Heart right ventricle (tissue), 16 donors: ENCODE results near the gene VKORC1. TPM values are rescaled to one million over a fixed set of nuclear protein-coding genes. Genes with fewer than 3 reads are reported as not detected.

Source experiments
- ATAC-seq, 8 donors: fragments of 200-7000 bp; cut with Tn5 transposase; one replicate each; pipeline ENCODE4 v1.9.1; 2020; ENCODE audit warnings: mild to moderate bottlenecking in 8 of 8, moderate library complexity in 8 of 8, moderate number of reproducible peaks in 1 of 8
- DNase-seq, 2 donors: peaks; one replicate each; pipeline ENCODE4 v3.0.0-alpha.2; 2020
- H3K27ac ChIP-seq, 10 donors: fragments of 200-600 bp; sonication (generic) in 2 of 10; one replicate each; pipeline versions ENCODE4 v1.5.0 to v1.8.0; 2020 to 2022; ENCODE audit warnings: mild to moderate bottlenecking in 3 of 10
- H3K27me3 ChIP-seq, 7 donors: fragments of 200-600 bp; one replicate each; pipeline ENCODE4 v1.8.0; 2021 to 2022; ENCODE audit warnings: mild to moderate bottlenecking in 2 of 7
- H3K36me3 ChIP-seq, 9 donors: fragments of 200-600 bp; sonication (generic) in 1 of 9; one replicate each; pipeline versions ENCODE4 v1.5.0 to v1.8.0; 2020 to 2022; ENCODE audit warnings: mild to moderate bottlenecking in 2 of 9
- H3K4me1 ChIP-seq, 9 donors: fragments of 200-600 bp; sonication (generic) in 1 of 9; one replicate each; pipeline versions ENCODE4 v1.5.0 to v1.8.0; 2020 to 2022; ENCODE audit warnings: mild to moderate bottlenecking in 4 of 9
- H3K4me3 ChIP-seq, 10 donors: fragments of 200-600 bp; sonication (generic) in 2 of 10; one replicate each; pipeline versions ENCODE4 v1.5.0 to v1.8.0; 2020 to 2022; ENCODE audit warnings: mild to moderate bottlenecking in 7 of 10, moderate library complexity in 2 of 10
- H3K9me3 ChIP-seq, 11 donors: fragments of 200-600 bp in 10 of 11; sonication (generic) in 2 of 11; one replicate each; pipeline versions ENCODE4 v1.5.0 to v1.8.0; 2013 to 2022; ENCODE audit warnings: mild to moderate bottlenecking in 2 of 11, control low read depth in 1 of 11, moderate library complexity in 1 of 11
- WGBS, 2 donors: extraction: QIAGEN DNeasy Blood & Tissue Kit; methylation state at CpG; one replicate each; pipeline ENCODE4 v1.1.7; 2013; ENCODE audit warnings: inconsistent platforms in 1 of 2; 5-methylcytosine and 5-hydroxymethylcytosine counted together
- intact Hi-C, 10 donors: fragments of 100-400 bp; cut with DNase I; formaldehyde crosslinking; loops; one replicate each; pipeline versions ENCODE4 v1.11.1 to v1.14.2; 2022
- polyA plus RNA-seq, 2 donors: library from polyadenylated mRNA; stranded (reverse); fragments of 200-250 nt; gene quantifications; one replicate each; pipeline ENCODE4 v1.2.3, GENCODE V29; 2013
- total RNA-seq, 10 donors: library from RNA; stranded (reverse); fragmentation: NEBNext Ultra II Directional in 3 of 10; extraction: Animal tissue kit (Norgen Biotek cat#: 25700) in 3 of 10; gene quantifications; one replicate each; pipeline versions ENCODE4 v1.2.1 to v1.2.4, GENCODE V29; 2021 to 2023
- TF ChIP-seq, protein P1 (sequence below), 9 donors: fragments of 200-600 bp; sonication (generic) in 2 of 9; IDR thresholded peaks; one replicate each; pipeline versions ENCODE4 v1.5.0 to v1.8.0; 2021 to 2022; ENCODE audit warnings: antibody characterized with exemption in 9 of 9, mild to moderate bottlenecking in 5 of 9, moderate library complexity in 1 of 9
- donor health status: Arrhythmogenic right ventricular cardiomyopathy.
- donor health status: ischemic (EF 13 %, LVEDD 7.1; RV severe dilation, severe dysfunction).
- donor health status: healthy with polysubstance abuse.
- donor health status: DM: no; HTN: yes; CAD: no.
- donor health status: DM: no; HTN: no; CAD: no.
- donor health status: ischemic (EF 25% LVEDD 6.9; RV normal size, moderate dysfunction).
- donor health status: ischemic (EF 25% LVEDD 5.7; RV mildly dilated, moderate dysfunction).
- donor health status: healthy.
- donor health status: DM: yes; HTN: yes; CAD: no.
- donor health status: Ischemic cardiomyopathy.
- donor health status: ischemic (EF 35%, LVEDD 5.7; RV mildly dilated, moderate dysfunction).
- donor health status: nonischemic (EF 11% LVEDD 7.7; RV severe dilation, severe dysfunction).
- donor health status: DM: yes; HTN: yes; CAD: no.
- donor health status: PGD.
- donor health status: ischemic (EF 29% LVEDD 5.4; RV normal size, mild dysfunction).
- donor health status: nonischemic (EF 23%, LVEDD 6.1; RV moderate dilation, normal function).

The VKORC1 gene
- total and polyA plus RNA-seq, 12 donors, result 27.0 to 139 (median 34.3) TPM

DNA sequence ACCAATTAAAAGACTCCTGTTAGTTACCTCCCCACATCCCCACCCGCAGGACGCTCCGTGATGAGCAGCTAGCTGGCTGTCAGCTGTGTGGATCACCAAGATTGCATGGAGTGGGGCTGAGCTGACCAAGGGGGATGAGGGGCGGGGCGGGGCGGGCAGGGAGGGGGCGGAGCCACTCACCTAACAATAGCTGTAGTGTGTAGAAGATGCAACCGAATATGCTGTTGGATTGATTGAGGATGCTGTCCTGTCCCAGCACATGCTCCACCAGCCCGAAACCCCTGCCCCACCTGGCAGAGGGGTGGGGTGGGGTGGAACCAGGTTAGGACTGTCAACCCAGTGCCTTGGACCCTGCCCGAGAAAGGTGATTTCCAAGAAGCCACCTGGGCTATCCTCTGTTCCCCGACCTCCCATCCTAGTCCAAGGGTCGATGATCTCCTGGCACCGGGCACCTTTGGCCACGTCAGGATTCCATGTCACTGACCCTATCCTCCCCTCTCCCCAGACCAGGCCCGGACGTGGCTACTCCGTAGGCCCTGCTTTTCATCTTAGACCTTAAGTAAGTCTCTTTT lies 1.4 kb downstream of the VKORC1 start:
- TF ChIP-seq, protein P1, sequence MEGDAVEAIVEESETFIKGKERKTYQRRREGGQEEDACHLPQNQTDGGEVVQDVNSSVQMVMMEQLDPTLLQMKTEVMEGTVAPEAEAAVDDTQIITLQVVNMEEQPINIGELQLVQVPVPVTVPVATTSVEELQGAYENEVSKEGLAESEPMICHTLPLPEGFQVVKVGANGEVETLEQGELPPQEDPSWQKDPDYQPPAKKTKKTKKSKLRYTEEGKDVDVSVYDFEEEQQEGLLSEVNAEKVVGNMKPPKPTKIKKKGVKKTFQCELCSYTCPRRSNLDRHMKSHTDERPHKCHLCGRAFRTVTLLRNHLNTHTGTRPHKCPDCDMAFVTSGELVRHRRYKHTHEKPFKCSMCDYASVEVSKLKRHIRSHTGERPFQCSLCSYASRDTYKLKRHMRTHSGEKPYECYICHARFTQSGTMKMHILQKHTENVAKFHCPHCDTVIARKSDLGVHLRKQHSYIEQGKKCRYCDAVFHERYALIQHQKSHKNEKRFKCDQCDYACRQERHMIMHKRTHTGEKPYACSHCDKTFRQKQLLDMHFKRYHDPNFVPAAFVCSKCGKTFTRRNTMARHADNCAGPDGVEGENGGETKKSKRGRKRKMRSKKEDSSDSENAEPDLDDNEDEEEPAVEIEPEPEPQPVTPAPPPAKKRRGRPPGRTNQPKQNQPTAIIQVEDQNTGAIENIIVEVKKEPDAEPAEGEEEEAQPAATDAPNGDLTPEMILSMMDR (IDR thresholded peaks at IDR 0.05), result no peak
- 37 to 50% methylated on average over 17 of the region's 17 CpGs for WGBS, 2 donors
- H3K27ac ChIP-seq, result peak overlapping the region in 1 of 10 donors; percentile 93

GRCh38 chr16:31092330-31092729 lies 2.3 kb downstream of the VKORC1 start:
- Histone ChIP-seq H3K4me3 (no peak overlapping the region), H3K36me3 (peaks cover 0 to 53% (median 11%) of the 10 kb centered on the region in 9 donors), H3K4me1 (peaks cover 0 to 30% (median 20%) of the 10 kb centered on the region in 9 donors), H3K27me3 (no peaks in the 10 kb centered on the region), H3K27ac (no peak overlapping the region), H3K9me3 (no peaks in the 10 kb centered on the region)
- WGBS, 2 donors, result 93 to 95% methylated on average over 5 of the region's 5 CpGs
- intact Hi-C loops, result loop anchor here in 2 of 10 donors (5.0 kb wide), 2 partner anchors 60 to 110 kb away; partner anchors contain the start of gene STX4 (in 1 of the 2)
- no peak for DNase-seq
- no peak for ATAC-seq
- TF ChIP-seq, protein P1 (IDR thresholded peaks at IDR 0.05), result no peak

More for the DNA sequence above, 1.4 kb downstream of the VKORC1 start:
- Histone ChIP-seq H3K4me1 (peaks cover 0 to 30% (median 20%) of the 10 kb centered on the region in 9 donors), H3K4me3 (peak overlapping the region in 9 of 10 donors; percentile 76 to 98 (median 92)), H3K9me3 (no peaks in the 10 kb centered on the region), H3K27me3 (no peaks in the 10 kb centered on the region), H3K36me3 (peaks cover 0 to 44% (median 11%) of the 10 kb centered on the region in 9 donors)
- intact Hi-C loops, result loop anchor here in 2 of 10 donors (5.0 kb wide), 2 partner anchors 61 to 111 kb away; partner anchors contain the start of gene STX4 (in 1 of the 2)
- ATAC-seq (no peak), DNase-seq (no peak)

GRCh38 chr16:31090540-31090939 lies 4.1 kb downstream of the VKORC1 start:
- Histone ChIP-seq H3K4me1 (peaks cover 0 to 24% (median 18%) of the 10 kb centered on the region in 9 donors), H3K27ac (no peak overlapping the region), H3K27me3 (no peaks in the 10 kb centered on the region), H3K36me3 (peaks cover 0 to 71% (median 11%) of the 10 kb centered on the region in 9 donors), H3K9me3 (no peaks in the 10 kb centered on the region), H3K4me3 (no peak overlapping the region)
- intact Hi-C loops, result loop anchor here in 2 of 10 donors (5.0 kb wide), 2 partner anchors 58 to 108 kb away; partner anchors contain the start of gene STX4 (in 1 of the 2)
- TF ChIP-seq, protein P1 (IDR thresholded peaks at IDR 0.05), result no peak
- WGBS, 2 donors, result 93 to 94% methylated on average over 2 of the region's 2 CpGs
- ATAC-seq (no peak), DNase-seq (no peak)

GRCh38 chr16:31089199-31089598 lies 5.4 kb downstream of the VKORC1 start:
- intact Hi-C loops, result loop anchor here in 2 of 10 donors (5.0 to 10.0 kb wide), 2 partner anchors 42 to 104 kb away; partner anchors contain the start of gene HSD3B7 (in 1 of the 2)
- no peak overlapping the region for H3K4me3 ChIP-seq
- H3K27ac ChIP-seq, result no peak overlapping the region
- no peak for ATAC-seq
- DNase-seq, result no peak
- H3K27me3 ChIP-seq, result no peaks in the 10 kb centered on the region
- TF ChIP-seq, protein P1 (IDR thresholded peaks at IDR 0.05), result no peak
- peaks cover 0 to 84% (median 14%) of the 10 kb centered on the region in 9 donors for H3K36me3 ChIP-seq
- H3K9me3 ChIP-seq, result no peaks in the 10 kb centered on the region
- H3K4me1 ChIP-seq, result peaks cover 0 to 16% (median 11%) of the 10 kb centered on the region in 9 donors
- 90 to 94% methylated on average over 8 of the region's 8 CpGs for WGBS, 2 donors
